ENCODE measurements around the gene SDR42E2. TPM values are rescaled to one million over a fixed set of nuclear protein-coding genes. Genes with fewer than 3 reads are reported as not detected.

Gene SDR42E2
- total and polyA plus RNA-seq, 2 donors (not counting 1 experiment from before 2014, with no cell fraction given): 0.12 to 0.62 TPM

GRCh38 chr16:22240023-22240710, 77.9 kb downstream of the SDR42E2 start:
- TF ChIP-seq EZH2 (IDR thresholded peaks at IDR 0.05; ENCODE audit: borderline replicate concordance, insufficient read depth, low read depth, low read length, poor library complexity, severe bottlenecking): no peak
- TF ChIP-seq, protein P1, sequence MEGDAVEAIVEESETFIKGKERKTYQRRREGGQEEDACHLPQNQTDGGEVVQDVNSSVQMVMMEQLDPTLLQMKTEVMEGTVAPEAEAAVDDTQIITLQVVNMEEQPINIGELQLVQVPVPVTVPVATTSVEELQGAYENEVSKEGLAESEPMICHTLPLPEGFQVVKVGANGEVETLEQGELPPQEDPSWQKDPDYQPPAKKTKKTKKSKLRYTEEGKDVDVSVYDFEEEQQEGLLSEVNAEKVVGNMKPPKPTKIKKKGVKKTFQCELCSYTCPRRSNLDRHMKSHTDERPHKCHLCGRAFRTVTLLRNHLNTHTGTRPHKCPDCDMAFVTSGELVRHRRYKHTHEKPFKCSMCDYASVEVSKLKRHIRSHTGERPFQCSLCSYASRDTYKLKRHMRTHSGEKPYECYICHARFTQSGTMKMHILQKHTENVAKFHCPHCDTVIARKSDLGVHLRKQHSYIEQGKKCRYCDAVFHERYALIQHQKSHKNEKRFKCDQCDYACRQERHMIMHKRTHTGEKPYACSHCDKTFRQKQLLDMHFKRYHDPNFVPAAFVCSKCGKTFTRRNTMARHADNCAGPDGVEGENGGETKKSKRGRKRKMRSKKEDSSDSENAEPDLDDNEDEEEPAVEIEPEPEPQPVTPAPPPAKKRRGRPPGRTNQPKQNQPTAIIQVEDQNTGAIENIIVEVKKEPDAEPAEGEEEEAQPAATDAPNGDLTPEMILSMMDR (IDR thresholded peaks at IDR 0.05): no peak
- no CpG with 5 or more reads among the region's 3 CpGs for WGBS (ENCODE audit: insufficient coverage)
- peaks cover 0 to 7% of the 10 kb centered on the region in 2 experiments for H3K36me3 ChIP-seq (replicated peaks in 1 of 2; ENCODE audit: control extremely low read depth in 1 of 2, control insufficient read depth in 1 of 2, extremely low read depth in 1 of 2, insufficient read depth in 2 of 2, low read length in 1 of 2)
- H3K9me3 ChIP-seq (ENCODE audit: control extremely low read depth in 1 of 3, control insufficient read depth in 2 of 3, insufficient read depth in 1 of 3, low read length in 2 of 3): peaks cover 0 to 3% (median 0%) of the 10 kb centered on the region in 3 donors
- H2AFZ ChIP-seq (ENCODE audit: insufficient read depth, low read depth, low read length, poor library complexity, severe bottlenecking): no peak overlapping the region
- H3K4me1 Mint-ChIP-seq: peaks cover 23% of the 10 kb centered on the region
- intact Hi-C loops (cut with micrococcal nuclease): loop anchor here (2.0 kb wide), 1 partner anchor 33 kb away; the partner anchor contains the start of gene EEF2K
- H3K4me3 ChIP-seq (ENCODE audit: control extremely low read depth in 1 of 5, extremely low read depth in 1 of 5, insufficient read depth in 1 of 5, low read depth in 2 of 5, low read length in 4 of 5): no peak overlapping the region
- peaks cover 13% of the 10 kb centered on the region for H3K79me2 ChIP-seq (ENCODE audit: control insufficient read depth, insufficient read depth, low read length)
- POLR2A ChIA-PET: interaction anchor here (1.8 kb wide), 1 partner anchor 34 kb away, joined by 6 read pairs; the partner anchor contains the start of gene EEF2K
- H3K4me1 ChIP-seq (ENCODE audit: control insufficient read depth in 2 of 2, insufficient read depth in 2 of 2, low read length in 2 of 2): peaks cover 12 to 27% of the 10 kb centered on the region in 2 donors
- H3K27ac ChIP-seq (ENCODE audit: low read length in 2 of 2): no peak overlapping the region
- no peak overlapping the region for H3K27ac Mint-ChIP-seq
- no peak overlapping the region for H3K4me3 Mint-ChIP-seq
- ATAC-seq (ENCODE audit: low read depth) (no peak), DNase-seq (no peak)
- H3K9me3 Mint-ChIP-seq (ENCODE audit: insufficient read depth): no peaks in the 10 kb centered on the region
- no peaks in the 10 kb centered on the region for H4K20me1 ChIP-seq (ENCODE audit: control insufficient read depth, insufficient read depth, low read length, poor library complexity, severe bottlenecking)
- H3K9ac ChIP-seq (ENCODE audit: low read length): no peak overlapping the region
- peak overlapping the region; percentile 18 for H3K4me2 ChIP-seq (replicated peaks; ENCODE audit: low read depth, low read length, poor library complexity, severe bottlenecking)
- CTCF ChIA-PET: interaction anchor here (1.3 to 1.8 kb wide), 2 partner anchors 34 to 52 kb away, joined by 4 to 6 read pairs; partner anchors contain the start of gene EEF2K
- H3K27me3 Mint-ChIP-seq: no peaks in the 10 kb centered on the region
- no peaks in the 10 kb centered on the region for H3K27me3 ChIP-seq (replicated peaks in 1 of 4; ENCODE audit: control extremely low read depth in 1 of 4, control insufficient read depth in 3 of 4, insufficient read depth in 4 of 4, low read length in 3 of 4)

Other genes with a start within 250 kb of the SDR42E2 start
- 150 and 155 TPM in 2 replicates for gene UQCRC2, start 209.1 kb upstream of the SDR42E2 start, total RNA-seq
- 76.3 and 84.3 TPM in 2 replicates for gene UQCRC2, start 209.1 kb upstream of the SDR42E2 start, polyA plus RNA-seq
- not detected in 2 replicates for gene PDZD9, start 161.4 kb upstream of the SDR42E2 start, total RNA-seq
- not detected in 2 replicates for gene PDZD9, start 161.4 kb upstream of the SDR42E2 start, polyA plus RNA-seq
- 18.6 and 20.2 TPM in 2 replicates for gene MOSMO, start 154.4 kb upstream of the SDR42E2 start, total RNA-seq
- 10.7 and 13.0 TPM in 2 replicates for gene MOSMO, start 154.4 kb upstream of the SDR42E2 start, polyA plus RNA-seq
- gene VWA3A, start 70.0 kb upstream of the SDR42E2 start, total RNA-seq: 0.47 and 0.80 TPM in 2 replicates
- gene VWA3A, start 70.0 kb upstream of the SDR42E2 start, polyA plus RNA-seq: 0.17 and 0.28 TPM in 2 replicates
- gene EEF2K, start 43.8 kb downstream of the SDR42E2 start, total RNA-seq: 28.7 and 30.0 TPM in 2 replicates
- gene EEF2K, start 43.8 kb downstream of the SDR42E2 start, polyA plus RNA-seq: 9.8 and 11.8 TPM in 2 replicates
- gene POLR3E, start 134.9 kb downstream of the SDR42E2 start, total RNA-seq: 98.4 and 101 TPM in 2 replicates
- gene POLR3E, start 134.9 kb downstream of the SDR42E2 start, polyA plus RNA-seq: 94.4 and 97.1 TPM in 2 replicates
- 10.5 and 11.3 TPM in 2 replicates for gene CDR2, start 212.1 kb downstream of the SDR42E2 start, total RNA-seq
- 8.0 and 11.6 TPM in 2 replicates for gene CDR2, start 212.1 kb downstream of the SDR42E2 start, polyA plus RNA-seq